HG02571 (cell line): ENCODE results near the gene NPY4R.
"Not testable (repeated sequence)": the region's sequence is repeated elsewhere in the genome, so short reads cannot be mapped to it uniquely, and the experiment has no call there.

Experiments used
- ATAC-seq: cut with Tn5 transposase; IDR thresholded peaks from one replicate; pipeline ENCODE4 v1.9.1; 2021; ENCODE audit warnings: mild to moderate bottlenecking, moderate library complexity; ENCODE audit not compliant: unreplicated experiment

NPY4R gene

DNA sequence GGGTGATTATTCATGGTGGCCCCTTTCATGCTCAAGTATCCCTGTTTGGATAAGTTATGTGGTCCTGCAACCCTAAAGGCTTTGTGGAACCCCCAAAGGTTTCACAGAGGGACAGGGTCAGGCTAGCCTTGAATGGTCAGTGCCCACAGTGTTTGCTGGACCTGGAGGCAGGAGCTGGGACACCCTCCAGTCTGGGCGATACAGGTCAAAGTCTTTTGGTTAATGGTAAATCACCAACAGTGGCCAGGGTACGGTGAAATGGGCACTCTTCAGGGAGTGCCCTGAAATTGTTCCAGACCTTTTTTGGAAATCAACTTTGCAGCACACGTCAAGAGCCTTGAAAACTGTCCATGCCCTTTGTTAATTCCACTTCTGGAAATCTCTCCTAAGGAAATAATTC, 8.7 kb downstream of the NPY4R start:
- not testable (repeated sequence) for ATAC-seq

DNA sequence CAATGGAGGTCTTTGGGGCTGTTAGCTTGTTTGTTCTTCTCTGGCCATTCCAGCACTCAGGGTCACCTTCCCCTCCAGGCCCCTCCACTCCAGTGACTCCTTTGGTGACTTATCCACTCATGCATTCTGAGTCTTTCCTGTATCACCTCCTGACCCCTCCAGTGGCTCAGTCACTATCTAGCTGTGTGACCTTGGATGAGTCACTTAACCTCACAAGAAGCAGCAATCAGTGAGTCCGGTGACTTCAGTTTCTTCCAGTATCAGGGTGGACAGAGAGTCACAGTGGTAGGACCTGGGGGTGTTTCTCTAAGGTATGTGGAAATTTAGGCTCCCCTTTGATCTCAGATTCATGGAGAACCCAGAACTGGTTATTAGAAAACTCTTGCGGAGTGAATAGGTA, 9.8 kb downstream of the NPY4R start:
- ATAC-seq, result not testable (repeated sequence)

DNA sequence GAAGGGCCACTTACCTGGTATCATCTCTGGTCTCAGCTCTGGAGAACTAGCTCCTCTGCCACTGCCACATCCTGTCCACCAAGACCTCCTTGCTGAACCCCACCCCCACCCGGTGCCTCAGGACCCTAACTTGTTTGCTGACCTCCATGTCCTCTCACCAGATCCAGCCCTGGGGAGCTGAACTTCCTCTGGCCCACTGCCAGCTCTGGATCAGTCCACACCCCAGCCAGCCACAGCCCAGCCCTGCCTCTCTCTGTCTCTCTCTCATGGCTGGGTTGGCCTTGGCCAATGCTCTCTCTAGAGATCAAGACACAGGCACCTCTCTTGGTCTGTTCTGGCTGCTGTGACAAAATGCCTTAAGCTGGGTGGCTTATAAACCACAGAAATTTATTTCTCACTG, 14.4 kb downstream of the NPY4R start:
- ATAC-seq, result not testable (repeated sequence)

DNA sequence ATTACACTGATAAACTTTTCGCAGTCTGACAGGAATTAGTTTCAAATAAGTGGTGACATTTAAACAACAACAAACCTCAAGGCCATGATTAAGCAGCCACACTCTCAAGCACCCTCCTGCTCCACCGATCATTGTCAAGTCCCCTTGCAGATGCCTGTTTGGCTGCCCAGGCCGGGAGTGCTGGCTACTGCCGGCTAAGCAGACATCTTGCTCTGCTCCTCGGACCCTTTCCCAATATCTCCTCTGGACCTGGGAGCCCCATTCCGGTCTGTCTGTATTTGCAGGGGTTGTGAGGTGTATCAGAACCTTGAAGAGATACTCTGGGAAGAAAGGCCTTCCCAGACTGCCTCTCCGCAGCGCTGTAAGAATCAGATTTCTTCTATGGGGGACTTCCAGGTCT, 14.9 kb downstream of the NPY4R start:
- not testable (repeated sequence) for ATAC-seq

DNA sequence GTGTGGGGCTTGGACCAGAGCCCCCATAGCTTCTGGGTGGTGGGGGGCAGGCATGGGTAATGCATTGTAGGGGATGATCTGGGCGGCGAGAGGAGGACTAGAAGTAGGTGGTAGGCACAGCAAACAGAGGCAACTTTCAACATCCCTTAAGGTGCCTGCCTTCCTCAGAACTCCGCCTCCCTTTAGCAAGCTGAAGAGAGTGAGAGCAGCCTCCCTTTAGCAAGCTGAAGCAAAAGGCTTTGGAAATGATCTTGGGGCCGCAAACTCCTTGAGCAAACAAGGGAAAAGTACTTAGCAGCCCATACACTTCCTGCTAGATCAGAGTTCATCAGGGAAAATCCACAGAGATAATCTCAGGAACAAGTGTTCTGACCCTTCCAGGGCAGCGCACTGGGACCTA, 18.3 kb downstream of the NPY4R start:
- not testable (repeated sequence) for ATAC-seq

DNA sequence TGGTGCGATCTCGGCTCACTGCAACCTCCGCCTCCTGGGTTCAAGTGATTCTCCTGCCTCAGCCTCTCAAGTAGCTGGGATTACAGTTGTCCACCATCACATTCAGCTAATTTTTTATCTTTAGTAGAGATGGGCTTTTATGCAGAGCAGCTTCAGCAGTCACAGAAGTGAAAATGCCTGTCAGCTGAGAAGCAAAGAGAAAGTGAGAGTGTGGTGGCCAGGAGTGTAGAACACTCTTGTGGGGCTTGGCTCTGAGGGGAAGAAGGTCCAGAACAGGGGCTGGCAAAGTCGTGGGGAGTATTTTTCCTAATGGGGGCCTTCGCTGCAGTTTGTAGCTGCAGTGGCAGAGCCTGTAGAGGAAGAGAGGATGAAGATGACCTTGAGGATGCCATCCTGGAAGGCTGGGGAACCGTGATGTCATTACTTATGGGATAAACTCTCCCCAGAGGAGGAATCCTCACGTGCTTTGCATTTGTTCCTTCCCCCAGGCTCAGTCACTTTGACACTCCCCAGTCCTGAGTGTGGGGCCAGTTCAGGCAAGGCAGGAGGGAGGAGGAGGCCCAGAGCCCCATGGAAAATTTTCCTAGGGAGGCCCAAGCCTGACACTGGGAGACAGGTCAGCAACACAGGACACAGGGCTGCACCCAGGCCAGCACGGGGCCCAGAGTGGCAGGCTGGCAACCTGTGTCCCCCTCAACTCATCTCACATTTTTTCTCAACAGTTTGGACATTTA, 20.2 kb downstream of the NPY4R start:
- not testable (repeated sequence) for ATAC-seq

DNA sequence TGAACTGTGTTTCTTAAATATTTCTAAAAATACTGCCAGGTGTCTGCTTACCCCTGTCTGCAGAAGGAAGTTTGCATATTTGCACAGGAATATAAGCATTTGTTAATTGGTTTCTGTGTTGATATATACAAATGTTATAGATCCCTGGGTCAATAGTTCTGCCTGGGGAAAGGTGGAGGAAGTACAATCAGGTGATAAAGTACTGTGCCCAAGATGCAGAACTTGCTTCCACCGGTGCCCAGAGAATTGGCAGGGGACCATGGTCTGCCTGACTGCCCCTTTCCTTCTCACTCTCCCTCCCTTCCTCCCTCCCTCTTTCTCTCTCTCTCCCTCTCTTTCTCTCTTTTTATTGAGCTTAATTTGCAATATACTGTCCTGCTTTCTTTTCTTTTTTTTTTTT, 22.3 kb downstream of the NPY4R start:
- not testable (repeated sequence) for ATAC-seq

DNA sequence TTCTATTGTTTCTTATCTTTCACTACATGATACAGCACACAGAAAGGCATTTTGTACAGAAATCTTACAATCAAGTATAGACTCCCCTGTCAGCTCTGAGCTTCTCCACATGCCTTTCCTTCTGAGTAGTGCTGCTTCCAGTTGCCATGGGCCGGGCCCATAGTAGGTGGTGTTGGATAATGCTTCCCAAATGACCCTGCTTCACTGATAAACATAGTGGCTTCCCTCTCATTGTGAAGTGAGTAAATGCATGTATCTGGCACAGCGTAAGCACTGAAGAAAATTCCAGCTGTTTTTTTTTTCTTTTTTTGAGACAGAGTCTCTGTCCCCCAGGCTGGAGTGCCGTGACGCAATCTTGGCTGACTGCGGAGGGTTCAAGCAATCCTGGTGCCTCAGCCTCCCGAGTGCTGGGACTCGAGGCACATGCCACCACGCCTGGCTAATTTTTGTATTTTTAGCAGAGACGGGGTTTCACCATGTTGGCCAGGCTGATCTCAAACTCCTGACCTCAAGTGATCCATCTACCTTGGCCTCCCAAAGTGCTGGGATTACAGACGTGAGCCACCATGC, 23.0 kb downstream of the NPY4R start:
- not testable (repeated sequence) for ATAC-seq

DNA sequence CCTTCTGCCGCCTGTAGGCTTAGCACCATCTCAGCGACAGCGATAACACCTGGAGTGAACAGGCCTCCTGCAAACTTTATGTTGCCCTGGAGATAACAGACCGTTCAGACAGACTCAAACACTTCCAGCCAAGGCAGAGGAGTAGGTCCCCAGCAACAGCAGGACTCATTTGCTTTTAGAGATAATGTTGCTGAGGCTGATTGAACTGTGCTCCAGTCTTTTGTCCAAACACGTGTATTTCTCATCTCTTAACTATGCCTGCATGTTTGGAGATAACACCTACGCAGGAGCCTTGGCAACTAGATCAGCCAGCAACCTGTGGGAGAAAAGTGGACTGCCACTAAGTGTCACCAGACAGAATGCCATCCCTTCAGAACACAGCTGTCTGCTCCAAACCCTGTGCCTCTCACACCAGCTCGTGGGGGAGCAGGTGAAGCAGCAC, 23.9 kb downstream of the NPY4R start:
- not testable (repeated sequence) for ATAC-seq

DNA sequence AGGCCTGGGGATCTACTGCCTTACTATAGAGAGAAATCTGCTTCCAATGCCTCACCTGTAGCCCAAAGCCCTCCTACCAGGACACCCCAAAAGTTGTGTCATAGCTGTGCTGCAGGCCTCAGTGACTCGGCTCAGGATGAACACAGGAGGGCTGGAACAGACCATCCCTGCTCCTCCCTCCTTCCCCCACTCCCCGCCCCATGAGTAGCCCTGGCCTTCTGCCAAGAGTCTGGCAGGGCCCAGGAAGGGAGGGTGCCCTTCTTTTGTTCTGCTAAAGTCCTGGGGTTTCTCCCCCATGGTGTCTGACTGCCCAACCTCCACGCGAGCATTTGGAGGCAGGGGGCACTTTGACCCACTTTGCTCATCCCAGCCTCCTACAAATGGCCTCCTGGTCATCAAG, 24.8 kb downstream of the NPY4R start:
- not testable (repeated sequence) for ATAC-seq

DNA sequence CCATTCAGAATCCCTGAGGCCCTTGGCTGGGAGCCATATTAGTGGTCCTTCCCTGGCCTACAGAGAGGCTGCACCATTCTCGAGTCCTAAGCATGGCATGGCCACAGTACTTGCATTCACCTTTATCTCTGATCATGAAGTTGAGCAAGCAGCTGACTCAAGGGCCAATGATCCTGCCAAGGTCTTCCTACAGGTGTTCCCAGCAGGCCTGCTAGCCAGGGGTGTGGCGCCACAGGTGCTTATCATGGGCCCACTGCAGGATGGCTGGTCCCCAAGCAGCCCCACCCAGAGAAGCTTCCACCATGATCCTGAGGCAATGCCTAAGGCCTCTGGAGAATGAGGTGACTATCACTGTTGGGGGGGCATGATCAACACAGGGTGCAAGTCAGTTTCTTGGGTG, 42.2 kb downstream of the NPY4R start:
- ATAC-seq, result not testable (repeated sequence)

DNA sequence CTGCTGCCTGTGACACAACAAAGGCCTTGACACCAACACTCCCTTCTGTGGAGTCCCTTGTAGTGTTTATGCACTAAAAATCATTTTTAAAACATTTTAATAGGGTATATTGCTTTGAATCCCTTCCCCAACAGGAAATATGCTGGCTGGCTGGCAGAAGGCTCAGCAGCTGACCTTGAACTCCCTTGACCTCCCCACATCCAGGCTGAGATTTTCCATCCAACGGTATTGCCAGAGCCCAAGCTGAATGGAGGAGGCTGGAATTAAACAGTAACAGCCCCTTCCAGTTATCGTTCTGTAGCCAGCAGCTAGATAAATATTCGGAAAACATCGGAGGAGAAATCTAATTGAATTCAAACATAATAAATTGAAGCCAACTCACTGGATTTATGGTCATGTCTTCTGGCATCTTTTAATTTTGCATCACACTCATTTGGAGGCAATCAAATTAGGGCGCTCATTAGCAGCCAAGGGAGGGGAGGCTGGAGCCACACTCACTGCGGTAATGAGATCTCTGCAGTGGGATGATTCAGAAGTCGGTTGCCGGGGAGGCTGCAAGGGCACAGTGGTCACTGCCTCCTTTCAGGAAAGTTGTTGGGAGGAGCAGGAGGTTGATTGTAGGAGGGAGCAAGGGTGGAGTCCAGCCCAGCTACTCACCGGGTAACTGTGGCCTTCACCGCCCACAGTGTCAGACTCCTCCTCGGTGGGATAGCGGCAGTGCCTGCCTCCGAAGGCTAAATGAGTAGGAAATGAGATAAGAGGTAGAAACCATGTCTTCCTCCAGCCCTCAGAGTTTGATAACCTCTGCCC, 46.0 kb downstream of the NPY4R start:
- not testable (repeated sequence) for ATAC-seq

DNA sequence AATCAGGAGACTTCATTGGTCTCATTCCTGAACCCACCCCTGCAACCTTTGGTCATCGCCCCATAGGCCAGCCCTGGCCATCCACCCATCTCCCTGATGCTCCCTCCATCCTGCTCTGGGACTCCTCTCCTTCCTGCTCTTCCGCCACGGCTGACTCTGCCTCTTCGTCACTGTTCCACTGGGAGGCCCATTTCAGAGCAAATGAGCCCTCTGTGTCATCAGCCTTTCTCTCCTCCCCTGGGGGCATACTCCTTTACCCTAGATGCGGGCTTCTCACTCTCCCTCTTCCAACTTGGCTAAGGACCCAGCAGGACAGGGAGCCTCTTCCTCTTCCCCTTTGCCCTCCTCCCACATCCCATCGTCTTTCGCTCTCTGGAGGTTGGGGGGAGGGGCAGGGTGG, 47.5 kb downstream of the NPY4R start:
- ATAC-seq, result not testable (repeated sequence)

DNA sequence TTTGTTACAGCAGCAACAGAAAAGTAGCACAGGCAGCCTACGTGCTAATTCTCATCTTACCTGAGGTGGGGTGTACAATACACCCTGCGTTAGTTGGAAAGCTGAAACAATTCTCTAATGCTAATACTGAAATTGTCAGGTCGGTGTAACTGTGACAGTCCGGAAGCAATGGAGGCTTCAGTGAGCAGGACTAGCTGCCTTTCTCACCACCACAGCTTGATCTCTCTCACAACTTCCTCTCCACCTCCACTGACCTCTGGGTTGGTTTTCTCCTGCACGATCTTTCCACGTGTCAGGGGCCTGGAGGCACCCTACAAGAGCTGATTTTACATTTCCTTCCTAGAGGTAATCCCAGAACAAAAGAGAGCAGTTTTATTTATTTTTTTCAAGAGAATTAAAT, 50.5 kb downstream of the NPY4R start:
- not testable (repeated sequence) for ATAC-seq

DNA sequence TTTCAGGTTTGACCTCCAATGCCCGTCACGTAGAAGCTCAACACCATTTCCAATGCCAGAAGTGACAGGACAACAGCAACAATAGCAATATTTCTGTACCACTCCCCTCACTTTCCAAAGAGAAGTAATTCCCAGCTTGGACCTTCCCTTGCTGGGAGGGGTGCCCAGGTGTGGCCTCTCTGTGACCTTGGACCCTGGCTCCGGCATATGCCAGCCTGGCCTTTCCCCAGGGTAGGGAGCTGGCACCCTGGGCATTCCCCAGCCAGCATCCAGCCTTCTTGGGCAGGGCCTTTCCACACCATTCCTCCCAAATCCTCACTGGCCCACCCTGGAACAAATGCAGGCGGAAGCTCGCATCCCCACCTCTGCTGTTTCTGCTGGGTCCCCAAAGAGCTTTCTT, 53.1 kb downstream of the NPY4R start:
- not testable (repeated sequence) for ATAC-seq

DNA sequence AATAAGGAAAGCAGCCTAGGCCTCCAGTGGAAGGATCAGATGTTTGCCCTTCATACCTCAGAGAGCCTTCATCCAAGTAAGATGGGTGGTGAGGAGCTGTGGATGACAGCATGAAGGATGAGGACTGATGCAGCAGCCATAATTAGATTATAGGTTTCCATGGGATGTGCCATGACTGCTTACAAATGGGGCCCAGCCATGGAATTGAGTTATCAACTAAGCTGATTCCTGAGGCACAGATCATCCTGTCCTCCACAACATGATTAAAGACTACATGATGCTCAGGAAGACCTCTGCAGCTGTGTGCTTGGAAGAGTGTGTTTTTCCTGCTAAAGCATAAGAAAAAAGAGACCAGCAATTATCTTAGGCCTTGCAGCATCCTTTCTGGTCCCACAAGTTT, 54.6 kb downstream of the NPY4R start:
- ATAC-seq, result not testable (repeated sequence)
